Right ventricle myocardium superior (tissue), 1 donor: ENCODE measurements around the gene TP73. TPM values are rescaled to one million over a fixed set of nuclear protein-coding genes. Genes with fewer than 3 reads are reported as not detected.

Source experiments
- ATAC-seq: fragments of 200-7000 bp; cut with Tn5 transposase; one replicate; pipeline ENCODE4 v1.9.1; 2020; ENCODE audit warnings: mild to moderate bottlenecking; ENCODE audit not compliant: poor library complexity
- DNase-seq: peaks from one replicate; pipeline ENCODE4 v3.0.0-alpha.2; 2020
- intact Hi-C: fragments of 100-400 bp; cut with DNase I; formaldehyde crosslinking; loops from one replicate; pipeline ENCODE4 v1.11.2; 2022
- total RNA-seq: library from RNA; stranded (reverse); fragmentation: NEBNext Ultra II Directional; extraction: Animal tissue kit (Norgen Biotek cat#: 25700); gene quantifications from one replicate; pipeline ENCODE4 v1.2.1, GENCODE V29; 2021
- donor health status: DM: no; HTN: yes; CAD: no; lungs with severe emphysema.

TP73 gene
- total RNA-seq, 1 donor from 2014 or later = not detected

DNA sequence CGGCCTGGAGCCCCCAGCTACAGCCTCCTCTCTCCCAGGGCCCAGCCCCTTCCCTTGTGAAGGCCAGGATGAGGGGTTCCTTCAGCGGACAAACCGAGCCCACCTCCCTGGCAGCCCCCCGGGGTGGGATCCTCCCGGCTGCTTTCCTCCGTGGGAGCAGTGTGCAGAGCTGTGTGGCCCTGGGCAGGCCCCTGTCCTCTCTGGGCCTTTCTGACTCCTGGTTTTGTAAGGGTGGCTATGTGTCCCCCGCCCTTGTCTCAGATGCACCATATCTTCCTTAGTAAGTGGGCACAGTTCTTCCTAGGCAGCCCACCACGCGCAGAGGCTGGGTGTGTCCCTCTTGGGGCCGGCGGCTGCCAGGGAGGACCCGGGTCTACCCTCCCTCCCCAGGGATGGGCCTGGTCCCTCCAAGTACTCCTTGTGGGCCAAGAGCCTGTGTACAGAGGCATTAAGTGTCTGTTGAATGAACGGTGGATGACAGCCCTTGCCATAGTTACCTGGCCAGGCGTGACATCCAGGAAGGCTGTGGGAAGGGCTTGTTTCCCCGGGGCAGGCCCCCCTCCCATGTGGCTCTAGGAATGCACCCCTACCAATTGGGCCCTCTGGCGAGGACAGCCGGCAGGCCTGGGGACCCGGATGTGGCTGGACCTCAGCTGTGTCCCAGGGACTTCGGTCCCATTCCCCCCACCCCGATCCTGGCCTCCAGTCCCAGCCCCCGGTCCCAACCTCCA lies 124.1 kb downstream of the TP73 start:
- ATAC-seq (no peak), DNase-seq (no peak)
- intact Hi-C loops = no loop called here

DNA sequence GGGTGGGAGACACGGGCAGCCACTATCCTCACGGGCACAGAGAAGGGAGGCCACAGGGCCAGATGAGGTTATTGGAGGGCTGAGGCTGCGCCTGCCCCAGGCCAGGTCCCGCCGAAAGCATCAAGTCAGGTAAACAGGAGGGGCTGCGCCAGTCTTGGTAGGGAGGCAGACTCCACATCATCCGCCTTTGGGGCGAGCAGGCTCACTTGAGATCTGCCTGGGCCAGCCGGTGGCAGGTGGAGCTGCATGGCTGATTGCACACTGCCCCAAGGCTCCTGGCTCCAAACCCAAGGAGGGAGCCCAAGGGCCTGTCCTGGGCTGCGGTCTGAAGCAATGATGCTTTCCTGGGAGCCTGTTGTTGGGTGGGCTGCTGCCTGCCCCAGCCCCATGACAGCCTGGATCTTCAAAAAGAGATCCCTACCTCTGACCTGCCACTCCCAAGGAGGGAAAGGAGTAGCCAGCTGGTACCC lies 124.8 kb downstream of the TP73 start:
- no peak for DNase-seq
- intact Hi-C loops = no loop called here

DNA sequence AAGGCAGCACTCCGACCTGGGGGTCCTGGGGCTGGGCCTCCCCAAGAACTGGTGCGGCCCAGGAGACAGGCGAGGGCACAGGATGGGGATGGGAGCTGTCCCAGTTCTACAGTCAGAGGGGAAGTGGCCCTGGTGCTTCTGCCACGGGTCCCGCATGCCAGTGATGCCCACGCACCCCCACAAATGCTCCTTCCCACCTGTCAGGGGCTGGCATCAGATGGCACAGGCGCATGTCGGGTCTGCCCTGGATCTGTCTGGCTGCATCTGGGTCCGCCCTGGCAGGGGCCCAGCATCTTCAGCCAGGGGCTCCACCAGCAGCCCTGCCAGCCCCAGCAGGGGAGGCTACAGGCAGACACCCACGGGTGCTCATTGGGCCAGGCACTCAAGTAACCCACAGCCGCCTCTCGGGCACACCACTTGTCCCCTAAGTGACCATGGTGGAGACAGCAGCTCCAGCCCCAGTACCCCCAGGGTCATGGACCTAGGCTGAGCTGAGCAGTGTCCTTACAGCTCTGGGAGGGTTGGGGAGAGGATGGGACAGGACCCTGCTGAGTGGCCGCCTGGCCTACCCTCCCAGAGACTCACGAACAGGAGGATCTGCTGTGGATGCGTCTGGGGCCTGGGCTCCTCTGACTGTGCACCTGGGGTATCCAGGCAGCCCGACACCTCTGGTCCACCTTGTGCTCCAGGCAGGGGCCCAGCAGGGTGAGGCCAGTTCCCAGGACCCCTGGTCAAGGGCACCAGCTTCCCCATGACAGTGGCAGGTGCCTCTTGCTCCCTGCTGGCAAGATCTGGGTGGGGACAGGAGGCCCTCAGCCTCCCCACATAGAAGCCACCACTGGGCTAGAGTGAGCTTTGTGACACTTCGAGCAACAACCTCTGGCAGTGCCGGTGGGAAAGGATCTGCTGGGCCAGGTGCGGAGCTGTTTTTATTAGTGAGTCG lies 125.6 kb downstream of the TP73 start:
- intact Hi-C loops = no loop called here
- ATAC-seq (no peak), DNase-seq (no peak)

More for the DNA sequence above, 124.8 kb downstream of the TP73 start:
- no peak for ATAC-seq

DNA sequence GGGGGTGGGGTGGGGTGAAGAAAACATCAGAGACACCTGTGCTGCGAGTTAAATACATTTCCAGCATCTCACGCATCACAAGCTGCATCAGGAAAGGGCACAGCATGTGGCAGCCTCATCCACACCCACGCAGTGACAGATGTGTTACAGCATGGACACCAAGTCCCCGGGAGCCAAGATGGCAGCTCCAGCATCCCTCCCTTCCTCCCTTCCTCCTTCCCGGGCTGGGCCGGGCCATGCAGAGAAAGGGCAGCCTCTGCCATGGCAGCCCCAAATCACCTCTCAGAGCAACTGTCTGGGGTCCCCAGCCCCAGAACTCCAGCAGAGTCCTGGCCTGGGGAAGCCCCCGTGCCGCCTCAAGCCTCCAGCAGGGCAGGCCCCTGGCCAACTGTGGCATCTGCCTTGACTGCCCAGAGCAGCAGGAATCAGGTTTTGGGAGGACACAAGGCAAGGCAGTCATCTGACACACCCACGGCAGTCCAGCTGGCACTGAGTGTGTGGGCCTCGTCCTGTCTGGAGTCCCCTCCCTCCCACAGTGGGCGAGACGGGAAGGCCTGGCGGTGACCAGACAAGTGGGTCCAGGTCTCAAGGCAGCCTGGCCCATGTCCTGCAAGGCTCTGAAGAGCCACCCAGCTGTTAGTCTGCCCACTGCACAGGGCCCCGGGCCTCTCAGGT lies 126.4 kb downstream of the TP73 start:
- DNase-seq (no peak), ATAC-seq (no peak)
- intact Hi-C loops = no loop called here

DNA sequence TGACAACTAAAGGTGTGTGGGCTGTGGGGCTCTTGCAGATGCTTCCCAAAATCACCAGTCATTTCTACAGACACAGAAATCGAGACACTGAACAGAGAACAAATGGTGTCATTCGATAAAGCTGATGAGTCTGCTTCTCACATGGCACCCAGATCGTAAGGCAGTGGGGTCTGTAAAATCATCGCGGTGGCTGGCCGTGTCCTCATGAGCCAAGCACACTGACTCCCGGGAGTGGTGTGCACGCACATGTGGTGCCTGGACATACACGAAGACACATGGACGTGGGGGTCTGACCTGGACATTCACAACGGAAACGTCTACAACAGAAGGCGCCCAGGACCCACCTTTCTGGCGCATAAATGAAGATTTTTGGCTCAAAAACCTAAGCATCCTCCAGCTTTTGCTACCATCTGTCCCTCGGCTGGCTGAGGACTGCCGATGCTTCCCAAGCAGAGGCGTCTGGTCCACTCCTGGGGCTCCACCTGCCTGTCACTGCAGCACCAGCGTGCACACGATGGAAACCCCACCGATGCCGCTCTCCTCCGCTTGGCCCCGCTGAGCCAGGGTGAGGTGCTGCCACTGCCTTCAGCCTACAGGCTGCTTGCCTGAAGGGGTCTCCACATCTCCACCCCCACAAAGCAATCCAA lies 127.1 kb downstream of the TP73 start:
- DNase-seq = no peak
- intact Hi-C loops = no loop called here
- ATAC-seq = no peak

DNA sequence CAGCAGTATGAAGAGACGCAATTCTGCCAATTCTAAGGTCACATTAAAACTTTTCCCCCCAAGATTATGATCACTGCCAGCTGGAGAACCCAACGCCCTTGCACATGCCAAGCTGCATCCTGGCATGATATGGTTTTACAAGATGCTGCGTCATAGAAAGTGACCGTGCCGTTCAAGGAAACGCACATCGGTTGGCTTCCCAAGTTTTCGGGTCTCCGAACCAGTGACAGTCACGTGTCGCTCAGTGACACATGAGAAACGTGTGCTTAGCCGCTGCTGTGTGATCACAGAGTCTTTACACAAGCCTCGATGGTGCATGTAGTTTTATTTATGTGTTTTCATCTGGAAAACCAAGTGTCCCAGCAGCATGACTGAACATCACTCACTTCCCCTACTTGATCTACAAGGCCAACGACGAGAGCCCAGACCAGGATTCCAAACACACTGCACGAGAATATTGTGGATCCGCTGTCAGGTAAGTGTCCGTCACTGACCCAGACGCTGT lies 127.6 kb downstream of the TP73 start:
- ATAC-seq (no peak), DNase-seq (no peak)
- intact Hi-C loops = no loop called here

DNA sequence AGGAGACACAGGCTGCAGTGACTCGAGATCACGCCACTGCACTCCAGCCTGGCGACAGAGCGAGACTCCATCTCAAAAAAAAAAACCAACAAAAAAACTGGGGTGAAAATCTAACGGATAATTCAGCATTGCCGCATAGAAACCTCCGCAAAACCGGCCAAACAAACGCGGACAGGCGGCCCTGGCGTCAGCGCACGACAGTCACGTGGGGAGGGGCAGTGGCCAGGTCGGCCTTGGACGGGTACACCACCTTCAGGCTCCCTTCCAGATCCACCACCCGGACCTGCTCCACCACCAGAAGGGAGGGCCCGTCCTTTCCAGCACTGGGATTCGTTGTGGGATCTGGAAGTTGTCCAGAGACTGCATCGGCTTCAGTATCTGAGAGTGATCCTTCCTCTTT lies 128.6 kb downstream of the TP73 start:
- intact Hi-C loops = no loop called here
- DNase-seq (no peak), ATAC-seq (no peak)

DNA sequence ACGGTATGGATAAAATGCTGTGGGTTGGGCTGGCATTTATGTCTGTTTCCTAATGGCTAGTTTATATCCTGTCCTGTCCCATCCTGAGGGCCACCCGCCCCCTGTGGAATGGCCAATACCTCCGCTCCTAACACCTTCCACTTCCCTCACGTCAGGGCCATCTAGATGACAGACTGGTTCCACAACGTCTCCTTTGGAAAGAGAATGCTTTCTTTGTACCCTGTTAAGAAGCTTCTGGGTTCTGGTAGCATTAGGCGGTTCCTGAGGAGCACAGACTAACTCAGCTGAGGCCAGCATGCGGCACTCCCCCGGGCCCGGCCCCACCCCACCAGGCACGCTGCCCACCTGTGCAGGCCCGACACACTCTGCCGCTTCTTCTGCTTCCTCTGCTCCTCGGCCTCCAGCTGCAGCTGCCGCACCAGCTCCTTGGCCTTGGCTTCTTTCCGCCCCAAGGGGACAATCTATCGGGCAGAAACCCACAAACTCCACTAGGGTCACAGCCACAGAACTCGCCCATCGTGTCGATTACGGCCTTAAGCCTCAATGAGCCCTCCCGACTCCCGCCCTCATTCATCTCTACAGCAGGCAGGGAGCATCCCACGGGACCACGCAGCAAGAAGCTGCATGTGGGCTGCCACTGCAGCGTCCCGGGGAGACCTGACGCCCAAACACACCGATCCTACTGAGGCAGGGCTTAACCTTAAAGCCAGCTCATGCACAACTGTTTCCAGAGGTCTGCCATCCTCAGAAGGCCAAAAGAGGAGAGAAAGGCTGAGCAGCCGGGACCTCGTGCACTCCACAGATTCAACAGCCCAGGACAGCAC lies 131.5 kb downstream of the TP73 start:
- DNase-seq (no peak), ATAC-seq (no peak)
- intact Hi-C loops = no loop called here

DNA sequence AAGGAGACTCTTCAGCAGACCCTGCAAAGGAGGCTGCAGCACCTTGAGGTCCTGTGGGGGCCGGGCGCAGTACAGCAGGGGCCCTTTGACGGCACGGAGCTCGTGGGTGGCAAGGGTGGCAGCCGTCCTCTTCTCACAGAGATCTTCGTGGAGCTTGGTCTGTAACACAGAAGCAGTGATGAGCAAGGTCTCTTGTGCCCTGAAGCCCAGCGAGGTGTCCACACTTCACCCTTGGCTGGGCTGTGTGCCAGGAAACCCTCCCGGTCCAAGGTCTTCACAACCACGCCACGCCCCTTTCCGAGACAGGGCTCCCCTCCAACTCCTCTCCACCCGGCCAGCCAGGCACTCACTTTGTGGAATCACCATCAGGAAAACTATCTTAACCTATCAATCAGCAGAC lies 132.7 kb downstream of the TP73 start:
- intact Hi-C loops = no loop called here
- no peak for DNase-seq
- peak; percentile 28 for ATAC-seq

DNA sequence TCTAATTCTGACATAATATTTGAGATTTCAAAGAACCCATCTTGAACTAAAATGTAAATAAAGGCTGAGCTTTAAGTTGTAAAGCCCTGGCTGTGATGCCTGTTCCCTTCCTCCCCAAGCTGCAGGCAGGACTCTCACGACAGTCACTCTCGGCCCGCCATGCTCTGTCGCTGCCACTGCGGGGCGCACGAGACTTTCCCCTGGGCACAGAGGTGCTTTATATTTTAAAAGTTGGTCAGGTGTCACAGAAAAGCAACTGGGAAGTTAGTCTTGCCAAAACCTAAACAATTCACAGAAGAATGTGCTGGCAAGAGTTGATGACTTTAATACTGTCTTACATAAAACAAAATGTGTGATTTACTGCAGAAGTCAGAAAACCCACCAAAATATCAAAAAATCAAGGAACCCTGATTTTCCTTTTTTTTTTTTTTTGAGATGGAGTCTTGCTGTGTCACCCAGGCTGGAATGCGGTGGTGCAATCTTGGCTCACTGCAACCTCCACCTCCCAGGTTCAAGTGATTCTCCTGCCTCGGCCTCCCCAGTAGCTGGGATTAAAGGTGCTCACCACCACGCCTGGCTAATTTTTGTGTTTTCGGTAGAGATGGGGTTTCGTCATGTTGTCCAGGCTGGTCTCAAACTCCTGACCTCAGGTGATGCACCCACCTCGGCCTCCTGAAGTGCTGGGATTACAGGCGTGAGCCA lies 133.3 kb downstream of the TP73 start:
- no peak for ATAC-seq
- no peak for DNase-seq
- intact Hi-C loops = no loop called here

Other genes with a start within 250 kb of the TP73 start
- 0.89 TPM for gene ARHGEF16, start 197.9 kb upstream of the TP73 start, total RNA-seq
- gene MEGF6, start 41.0 kb upstream of the TP73 start, total RNA-seq = 7.3 TPM
- gene TPRG1L, start 27.5 kb upstream of the TP73 start, total RNA-seq = 47.0 TPM
- 10.0 TPM for gene WRAP73, start 2.4 kb upstream of the TP73 start, total RNA-seq
- not detected for gene CCDC27, start 99.9 kb downstream of the TP73 start, total RNA-seq
- gene SMIM1, start 120.2 kb downstream of the TP73 start, total RNA-seq = 17.3 TPM
- 54.7 TPM for gene LRRC47, start 144.0 kb downstream of the TP73 start, total RNA-seq
- 32.3 TPM for gene CEP104, start 204.7 kb downstream of the TP73 start, total RNA-seq
- gene DFFB, start 205.0 kb downstream of the TP73 start, total RNA-seq = 2.8 TPM
- gene C1orf174, start 247.8 kb downstream of the TP73 start, total RNA-seq = 12.6 TPM